ENCODE results near the gene FAM200A. TPM values are rescaled to one million over a fixed set of nuclear protein-coding genes. Genes with fewer than 3 reads are reported as not detected.

Gene FAM200A
- total and polyA plus RNA-seq, 2 of the 13 experiments (the other 11 are each of a cell fraction or from before 2014, with no cell fraction given) = 4.7 to 6.3 TPM

GRCh38 chr7:99558306-99559174 lies 6.6 kb upstream of the FAM200A start, which contains the start of gene ZNF655 (continued):
- no peak for TF ChIP-seq ZNF318 (CRISPR knock-in tag; IDR thresholded peaks at IDR 0.05)
- no peak for TF ChIP-seq ZNF260 (CRISPR knock-in tag; IDR thresholded peaks at IDR 0.05; ENCODE audit: borderline replicate concordance, low read depth)
- peak; percentile 51; the same call in 1 of the 2 replicates for TF ChIP-seq ZNF547 (CRISPR knock-in tag; IDR thresholded peaks at IDR 0.05)
- no peak for TF ChIP-seq FLYWCH1 (CRISPR knock-in tag; IDR thresholded peaks at IDR 0.05)
- no peak for TF ChIP-seq NBN (conservative IDR thresholded peaks at IDR 0.05)
- TF ChIP-seq RFX3 (CRISPR knock-in tag; IDR thresholded peaks at IDR 0.05) = no peak
- no peak for TF ChIP-seq MAFG (CRISPR knock-in tag; IDR thresholded peaks at IDR 0.05)
- 0 out of 2 replicates have a peak, but pooled peaks have one; percentile 2 for TF ChIP-seq CEBPG (CRISPR knock-in tag; IDR thresholded peaks at IDR 0.05)
- no peak for TF ChIP-seq JUN (CRISPR knock-in tag; IDR thresholded peaks at IDR 0.05)
- TF ChIP-seq KLF9 (CRISPR knock-in tag; IDR thresholded peaks at IDR 0.05; ENCODE audit: low read depth) = no peak
- peak; percentile 18; the same call in 1 of the 2 replicates for TF ChIP-seq CREBL2 (CRISPR knock-in tag; IDR thresholded peaks at IDR 0.05; ENCODE audit: borderline replicate concordance)
- no peak for TF ChIP-seq ZUFSP (CRISPR knock-in tag; IDR thresholded peaks at IDR 0.05; ENCODE audit: borderline replicate concordance)
- TF ChIP-seq FOSL2 (CRISPR knock-in tag; IDR thresholded peaks at IDR 0.05) = peak; percentile 28; the same call in 1 of the 2 replicates
- TF ChIP-seq NR2C2 (CRISPR knock-in tag; IDR thresholded peaks at IDR 0.05; ENCODE audit: borderline replicate concordance) = peak; percentile 91
- peak; percentile 97 for TF ChIP-seq ZFX (CRISPR knock-in tag; IDR thresholded peaks at IDR 0.05; ENCODE audit: low read depth)
- no peak for TF ChIP-seq ZNF615 (CRISPR knock-in tag; IDR thresholded peaks at IDR 0.05; ENCODE audit: borderline replicate concordance)
- no peak for TF ChIP-seq CHD2 (IDR thresholded peaks at IDR 0.05; ENCODE audit: low read depth, low read length)
- TF ChIP-seq ZC3H4 (CRISPR knock-in tag; IDR thresholded peaks at IDR 0.05; ENCODE audit: borderline replicate concordance) = peak; percentile 30; the same call in 1 of the 2 replicates
- no peak for TF ChIP-seq ZNF850 (CRISPR knock-in tag; conservative IDR thresholded peaks at IDR 0.05)
- peak; percentile 47; the same call in 1 of the 2 replicates for TF ChIP-seq ZBTB7A (CRISPR knock-in tag; IDR thresholded peaks at IDR 0.05)
- 0 out of 2 replicates have a peak, but pooled peaks have one; percentile 79 for TF ChIP-seq ERF (CRISPR knock-in tag; IDR thresholded peaks at IDR 0.05)

Measured in HepG2 (cell line).